Neural cell (in vitro differentiated cells): ENCODE data around the gene UBE2D4. TPM values are rescaled to one million over a fixed set of nuclear protein-coding genes. Genes with fewer than 3 reads are reported as not detected.
"Not testable (repeated sequence)": the region's sequence is repeated elsewhere in the genome, so short reads cannot be mapped to it uniquely, and the experiment has no call there.

ENCODE experiments used
- H2AFZ ChIP-seq: fragments of 200-600, 300-800 bp; sonication (generic), shearing (Covaris generic); 2 replicates; pipeline ENCODE4 v1.6.0; 2014; ENCODE audit warnings: low read depth, mild to moderate bottlenecking, antibody characterized with exemption, low read length, moderate library complexity
- H3F3A ChIP-seq: fragments of 200-600 bp; shearing (Covaris generic); 2 replicates; pipeline ENCODE4 v1.6.1; 2016; ENCODE audit warnings: mild to moderate bottlenecking, moderate library complexity, mixed read lengths, antibody characterized with exemption, low read length; ENCODE audit not compliant: insufficient read depth, poor library complexity, severe bottlenecking
- H3K27ac ChIP-seq: fragments of 200-600, 300-800 bp; sonication (generic), shearing (Covaris generic); 2 replicates; pipeline ENCODE4 v1.5.1; 2014; ENCODE audit warnings: mild to moderate bottlenecking, low read length, moderate library complexity
- H3K27me3 ChIP-seq: fragments of 300-800, 200-600 bp; sonication (generic), shearing (Covaris generic); 2 replicates; pipeline ENCODE4 v1.6.0; 2014; ENCODE audit warnings: mild to moderate bottlenecking, low read depth, low read length, moderate library complexity; ENCODE audit not compliant: insufficient read depth
- H3K36me3 ChIP-seq: fragments of 300-800, 200-600 bp; sonication (generic), shearing (Covaris generic); 2 replicates; pipeline ENCODE4 v1.5.1; 2014; ENCODE audit warnings: mild to moderate bottlenecking, antibody characterized with exemption, low read length, moderate library complexity; ENCODE audit not compliant: insufficient read depth
- H3K4me2 ChIP-seq: fragments of 300-800, 200-600 bp; sonication (generic), shearing (Covaris generic); 2 replicates; pipeline ENCODE4 v1.6.0; 2014; ENCODE audit warnings: mild to moderate bottlenecking, low read length
- H3K4me3 ChIP-seq: fragments of 300-800, 200-600 bp; sonication (generic), shearing (Covaris generic); 2 replicates; pipeline ENCODE4 v1.5.1; 2014; ENCODE audit warnings: mild to moderate bottlenecking, low read length, moderate library complexity
- H3K79me2 ChIP-seq: fragments of 200-600 bp; shearing (Covaris generic); replicated peaks from 2 replicates; pipeline ENCODE4 v1.6.0; 2014; ENCODE audit warnings: mild to moderate bottlenecking, low read length, moderate library complexity; ENCODE audit not compliant: insufficient read depth
- H3K9ac ChIP-seq: fragments of 300-800, 200-600 bp; sonication (generic), shearing (Covaris generic); 2 replicates; pipeline ENCODE4 v1.6.1; 2016; ENCODE audit warnings: mild to moderate bottlenecking, low read length, mixed read lengths
- H3K9me2 ChIP-seq: fragments of 200-600 bp; shearing (Covaris generic); 2 replicates; pipeline ENCODE4 v1.6.1; 2016; ENCODE audit warnings: mild to moderate bottlenecking, low read length, mixed read lengths; ENCODE audit not compliant: insufficient read depth
- H3K9me3 ChIP-seq: fragments of 200-600, 300-800 bp; sonication (generic), shearing (Covaris generic); 2 replicates; pipeline ENCODE4 v1.6.1; 2016; ENCODE audit warnings: mild to moderate bottlenecking, mixed run types, low read length, moderate library complexity, mixed read lengths
- H4K20me1 ChIP-seq: fragments of 200-600 bp; shearing (Covaris generic); 2 replicates; pipeline ENCODE4 v1.6.1; 2016; ENCODE audit warnings: mild to moderate bottlenecking, mixed run types; ENCODE audit not compliant: insufficient read depth
- EP300 ChIP-seq: fragments of 450-650 bp; conservative IDR thresholded peaks from 2 replicates; pipeline ENCODE4 v1.6.1; 2014; ENCODE audit warnings: antibody characterized with exemption, mild to moderate bottlenecking, moderate library complexity; ENCODE audit not compliant: poor library complexity, severe bottlenecking
- EZH2 ChIP-seq: fragments of 200-600, 300-800 bp; shearing (Covaris generic), sonication (generic); IDR thresholded peaks from 2 replicates; pipeline ENCODE4 v1.6.1; 2014; ENCODE audit warnings: antibody characterized with exemption, low read length, borderline replicate concordance, mild to moderate bottlenecking; ENCODE audit not compliant: insufficient read depth, poor library complexity, severe bottlenecking
- MXI1 ChIP-seq: fragments of 450-650 bp; conservative IDR thresholded peaks from 2 replicates; pipeline ENCODE4 v1.6.1; 2014; ENCODE audit warnings: antibody characterized with exemption, mild to moderate bottlenecking; ENCODE audit not compliant: poor library complexity, severe bottlenecking
- POLR2AphosphoS5 ChIP-seq: IDR thresholded peaks from 2 replicates; pipeline ENCODE4 v1.6.1; 2012
- RAD21 ChIP-seq: fragments of 450-650 bp; conservative IDR thresholded peaks from 2 replicates; pipeline ENCODE4 v1.6.1; 2014; ENCODE audit warnings: antibody characterized with exemption, mild to moderate bottlenecking, moderate library complexity
- SMC3 ChIP-seq: fragments of 450-650 bp; conservative IDR thresholded peaks from 2 replicates; pipeline ENCODE4 v1.6.1; 2014; ENCODE audit warnings: antibody characterized with exemption, mild to moderate bottlenecking, moderate library complexity; ENCODE audit not compliant: poor library complexity
- TAF1 ChIP-seq: IDR thresholded peaks from 2 replicates; pipeline ENCODE4 v1.6.1; 2012; ENCODE audit warnings: low read depth
- polyA plus RNA-seq: library from polyadenylated mRNA; depleted of rRNA; stranded (reverse); fragments of >200 nt; gene quantifications from 2 replicates; pipeline ENCODE4 v1.2.3, GENCODE V29; 2014
- TF ChIP-seq, protein P1 (sequence below): IDR thresholded peaks from 2 replicates; pipeline ENCODE4 v1.6.1; 2012; ENCODE audit warnings: borderline replicate concordance
- TF ChIP-seq, protein P2 (sequence below): fragments of 450-650 bp; IDR thresholded peaks from 2 replicates; pipeline ENCODE4 v1.5.1; 2014; ENCODE audit warnings: antibody characterized with exemption, mild to moderate bottlenecking, moderate library complexity; ENCODE audit not compliant: poor library complexity, severe bottlenecking

UBE2D4 gene
- polyA plus RNA-seq, 1 donor from 2014 or later = 11.2 TPM

DNA sequence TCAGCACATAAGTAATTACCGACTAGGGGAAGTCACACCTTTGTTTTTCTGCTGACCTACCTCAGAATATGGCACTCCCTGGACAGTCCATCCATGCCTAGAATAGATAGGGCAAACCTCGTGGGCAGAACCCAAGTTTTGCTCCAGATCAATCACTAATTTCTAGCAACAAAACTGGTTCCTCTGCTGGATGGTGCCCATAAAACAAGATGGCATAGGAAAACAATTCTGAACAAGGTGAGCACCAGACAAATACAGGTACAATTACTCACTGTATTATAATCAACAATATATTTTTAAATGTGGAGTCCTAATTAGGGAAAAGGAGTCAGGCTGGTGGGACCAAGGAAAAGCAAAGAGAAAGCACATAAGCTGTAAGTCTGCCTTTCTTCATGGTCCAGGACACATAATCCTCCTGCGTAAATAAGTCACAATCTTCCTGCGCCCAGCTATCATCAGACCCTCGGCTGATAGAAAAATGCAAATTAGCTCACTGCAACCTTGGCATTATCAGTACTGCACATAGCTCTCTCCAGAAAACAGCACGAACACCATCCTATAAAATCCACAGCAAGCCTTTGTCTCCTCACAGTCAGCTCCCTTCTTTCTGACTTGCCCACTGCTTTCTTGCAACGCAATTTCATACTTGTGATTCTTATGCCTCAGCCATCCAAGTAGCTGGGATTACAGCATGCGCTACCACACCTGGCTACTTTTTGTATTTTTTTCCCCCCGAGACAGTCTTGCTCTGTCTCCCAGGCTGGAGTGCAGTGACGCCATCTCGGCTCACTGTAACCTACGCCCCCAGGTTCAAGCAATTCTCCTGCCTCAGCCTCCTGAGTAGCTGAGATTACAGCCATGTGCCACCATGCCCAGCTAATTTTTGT is 34.9 kb upstream of the UBE2D4 start:
- Histone ChIP-seq H3K27me3 (no peaks in the 10 kb centered on the region), H3K9ac (no peak overlapping the region), H3F3A (no peaks in the 10 kb centered on the region), H2AFZ (no peak overlapping the region), H3K9me2 (no peaks in the 10 kb centered on the region), H3K9me3 (no peaks in the 10 kb centered on the region), H3K4me2 (no peak overlapping the region), H3K79me2 (peaks cover 11% of the 10 kb centered on the region), H3K36me3 (no peaks in the 10 kb centered on the region), H3K27ac (no peak overlapping the region), H3K4me3 (no peak overlapping the region), H4K20me1 (no peaks in the 10 kb centered on the region)
- TF ChIP-seq SMC3 = no peak

DNA sequence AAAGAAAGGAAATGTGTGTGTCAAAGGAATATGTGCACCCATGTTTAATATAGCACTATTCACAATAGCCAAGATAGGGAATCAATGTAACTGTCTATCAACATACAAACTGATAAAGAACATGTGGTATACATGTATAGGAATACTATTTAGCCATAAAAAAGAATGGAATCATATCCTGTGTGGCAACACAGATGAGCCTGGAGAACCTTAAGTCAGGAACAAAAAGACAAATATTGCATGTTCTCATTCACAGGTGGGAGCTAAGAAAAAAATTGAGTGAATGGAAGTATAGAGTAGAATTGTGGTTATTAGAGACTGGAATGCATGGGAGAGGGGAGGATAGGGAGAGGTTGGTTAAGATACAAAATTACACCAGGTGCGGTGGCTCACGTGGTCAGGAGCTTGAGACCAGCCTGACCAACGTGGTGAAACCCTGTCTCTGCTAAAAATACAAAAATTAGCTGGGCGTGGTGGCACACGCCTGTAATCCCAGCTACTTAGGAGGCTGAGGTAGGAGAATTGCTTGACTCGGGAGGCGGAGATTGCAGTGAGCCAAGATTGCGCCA is 30.3 kb upstream of the UBE2D4 start:
- TF ChIP-seq SMC3 (no peak), EP300 (no peak), MXI1 (no peak), EZH2 (no peak), RAD21 (no peak), TAF1 (no peak), POLR2AphosphoS5 (no peak)
- TF ChIP-seq, protein P1, sequence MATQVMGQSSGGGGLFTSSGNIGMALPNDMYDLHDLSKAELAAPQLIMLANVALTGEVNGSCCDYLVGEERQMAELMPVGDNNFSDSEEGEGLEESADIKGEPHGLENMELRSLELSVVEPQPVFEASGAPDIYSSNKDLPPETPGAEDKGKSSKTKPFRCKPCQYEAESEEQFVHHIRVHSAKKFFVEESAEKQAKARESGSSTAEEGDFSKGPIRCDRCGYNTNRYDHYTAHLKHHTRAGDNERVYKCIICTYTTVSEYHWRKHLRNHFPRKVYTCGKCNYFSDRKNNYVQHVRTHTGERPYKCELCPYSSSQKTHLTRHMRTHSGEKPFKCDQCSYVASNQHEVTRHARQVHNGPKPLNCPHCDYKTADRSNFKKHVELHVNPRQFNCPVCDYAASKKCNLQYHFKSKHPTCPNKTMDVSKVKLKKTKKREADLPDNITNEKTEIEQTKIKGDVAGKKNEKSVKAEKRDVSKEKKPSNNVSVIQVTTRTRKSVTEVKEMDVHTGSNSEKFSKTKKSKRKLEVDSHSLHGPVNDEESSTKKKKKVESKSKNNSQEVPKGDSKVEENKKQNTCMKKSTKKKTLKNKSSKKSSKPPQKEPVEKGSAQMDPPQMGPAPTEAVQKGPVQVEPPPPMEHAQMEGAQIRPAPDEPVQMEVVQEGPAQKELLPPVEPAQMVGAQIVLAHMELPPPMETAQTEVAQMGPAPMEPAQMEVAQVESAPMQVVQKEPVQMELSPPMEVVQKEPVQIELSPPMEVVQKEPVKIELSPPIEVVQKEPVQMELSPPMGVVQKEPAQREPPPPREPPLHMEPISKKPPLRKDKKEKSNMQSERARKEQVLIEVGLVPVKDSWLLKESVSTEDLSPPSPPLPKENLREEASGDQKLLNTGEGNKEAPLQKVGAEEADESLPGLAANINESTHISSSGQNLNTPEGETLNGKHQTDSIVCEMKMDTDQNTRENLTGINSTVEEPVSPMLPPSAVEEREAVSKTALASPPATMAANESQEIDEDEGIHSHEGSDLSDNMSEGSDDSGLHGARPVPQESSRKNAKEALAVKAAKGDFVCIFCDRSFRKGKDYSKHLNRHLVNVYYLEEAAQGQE = no peak
- TF ChIP-seq, protein P2, sequence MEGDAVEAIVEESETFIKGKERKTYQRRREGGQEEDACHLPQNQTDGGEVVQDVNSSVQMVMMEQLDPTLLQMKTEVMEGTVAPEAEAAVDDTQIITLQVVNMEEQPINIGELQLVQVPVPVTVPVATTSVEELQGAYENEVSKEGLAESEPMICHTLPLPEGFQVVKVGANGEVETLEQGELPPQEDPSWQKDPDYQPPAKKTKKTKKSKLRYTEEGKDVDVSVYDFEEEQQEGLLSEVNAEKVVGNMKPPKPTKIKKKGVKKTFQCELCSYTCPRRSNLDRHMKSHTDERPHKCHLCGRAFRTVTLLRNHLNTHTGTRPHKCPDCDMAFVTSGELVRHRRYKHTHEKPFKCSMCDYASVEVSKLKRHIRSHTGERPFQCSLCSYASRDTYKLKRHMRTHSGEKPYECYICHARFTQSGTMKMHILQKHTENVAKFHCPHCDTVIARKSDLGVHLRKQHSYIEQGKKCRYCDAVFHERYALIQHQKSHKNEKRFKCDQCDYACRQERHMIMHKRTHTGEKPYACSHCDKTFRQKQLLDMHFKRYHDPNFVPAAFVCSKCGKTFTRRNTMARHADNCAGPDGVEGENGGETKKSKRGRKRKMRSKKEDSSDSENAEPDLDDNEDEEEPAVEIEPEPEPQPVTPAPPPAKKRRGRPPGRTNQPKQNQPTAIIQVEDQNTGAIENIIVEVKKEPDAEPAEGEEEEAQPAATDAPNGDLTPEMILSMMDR = no peak
- Histone ChIP-seq H3F3A (no peaks in the 10 kb centered on the region), H3K4me3 (no peak overlapping the region), H3K27ac (no peak overlapping the region), H3K9me3 (no peaks in the 10 kb centered on the region), H4K20me1 (no peaks in the 10 kb centered on the region), H3K9me2 (no peaks in the 10 kb centered on the region), H3K36me3 (no peaks in the 10 kb centered on the region), H3K4me2 (no peak overlapping the region), H3K27me3 (no peaks in the 10 kb centered on the region), H3K79me2 (peaks cover 9% of the 10 kb centered on the region), H2AFZ (no peak overlapping the region), H3K9ac (no peak overlapping the region)

DNA sequence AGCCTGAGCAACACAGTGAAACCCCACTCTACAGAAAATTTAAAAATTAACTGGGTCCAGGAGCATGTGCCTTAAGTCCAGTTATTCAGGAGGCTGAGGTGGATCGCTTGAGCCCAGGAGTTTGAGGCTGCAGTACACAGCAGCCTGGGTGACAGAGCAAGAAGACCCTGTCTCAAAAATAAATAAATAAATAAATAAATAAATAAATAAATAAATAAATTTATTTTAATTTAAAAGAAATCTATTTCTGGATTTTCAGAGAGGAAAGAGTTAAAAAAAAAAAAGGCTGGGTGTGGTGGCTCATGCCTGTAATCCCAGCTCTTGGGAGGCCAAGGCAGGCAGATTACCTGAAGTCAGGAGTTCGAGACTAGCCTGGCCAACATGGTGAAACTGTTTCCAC is 27.7 kb upstream of the UBE2D4 start:
- H3K36me3 ChIP-seq, H3K9me3 ChIP-seq, H2AFZ ChIP-seq, H3K27me3 ChIP-seq, H3K9me2 ChIP-seq, H3K9ac ChIP-seq, H3K79me2 ChIP-seq, H3F3A ChIP-seq, H3K4me3 ChIP-seq, H3K27ac ChIP-seq, H3K4me2 ChIP-seq, H4K20me1 ChIP-seq: not testable (repeated sequence)
